Prostate gland (tissue), 2 donors: ENCODE data around the gene PDE9A.

ENCODE experiments used
- CTCF ChIP-seq, 4 experiments: fragments of 200-600 bp in 2 of 4; fragments of 450-650 bp in 2 of 4; sonication (generic) in 2 of 4; IDR thresholded peaks; 1 replicate in 3 of 4; 2 replicates in 1 of 4; pipeline ENCODE4 v1.5.1; 2016 to 2019; ENCODE audit warnings: antibody characterized with exemption in 4 of 4, mild to moderate bottlenecking in 2 of 4, moderate library complexity in 2 of 4
- POLR2A ChIP-seq: fragments of 450-650 bp; IDR thresholded peaks from one replicate; pipeline ENCODE4 v1.6.1; 2016; ENCODE audit warnings: antibody characterized with exemption, mild to moderate bottlenecking
- POLR2AphosphoS5 ChIP-seq: sonication (generic); formaldehyde crosslinking; IDR thresholded peaks from one replicate; pipeline ENCODE4 v1.6.1; 2017; ENCODE audit warnings: antibody characterized with exemption

- TF ChIP-seq CTCF (IDR thresholded peaks at IDR 0.05) (no peak), POLR2AphosphoS5 (no peak), POLR2A (no peak)
Measured at GRCh38 chr21:42809171-42809570, 155.8 kb downstream of the PDE9A start.
